Motor neuron (in vitro differentiated cells): Measurements from ENCODE around the gene ETHE1. TPM values are rescaled to one million over a fixed set of nuclear protein-coding genes. Genes with fewer than 3 reads are reported as not detected.

ENCODE experiments used
- ATAC-seq, 8 experiments: fragments of 200-7000 bp; cut with Tn5 transposase; replicated peaks in 6 of 8; 2 replicates each; pipeline ENCODE4 v1.8.0; 2021; ENCODE audit warnings: mild to moderate bottlenecking in 8 of 8, moderate library complexity in 8 of 8
- H3K27ac ChIP-seq, 2 donors: fragments of 250-450 bp; sonication (Bioruptor Pico); 2 replicates each; pipeline ENCODE4 v1.9.0; 2021; ENCODE audit warnings: antibody characterized with exemption in 2 of 2, mild to moderate bottlenecking in 2 of 2, moderate library complexity in 1 of 2
- H3K4me1 ChIP-seq, 2 donors: fragments of 250-450 bp; sonication (Bioruptor Pico); replicated peaks in 1 of 2; 2 replicates each; pipeline ENCODE4 v1.6.1; 2021; ENCODE audit warnings: antibody characterized with exemption in 2 of 2, mild to moderate bottlenecking in 2 of 2, moderate library complexity in 1 of 2
- H3K4me3 ChIP-seq, 5 donors: fragments of 250-450 bp; sonication (Bioruptor Pico); 2 replicates each; pipeline ENCODE4 v1.9.0; 2021; ENCODE audit warnings: antibody characterized with exemption in 5 of 5, mild to moderate bottlenecking in 5 of 5, moderate library complexity in 4 of 5
- WGBS, 10 experiments: fragments of 450-650 bp; shearing (Covaris generic); methylation state at CpG; one replicate each; pipeline ENCODE4 v1.0.0; 2022; 5-methylcytosine and 5-hydroxymethylcytosine counted together
- in situ Hi-C, 9 experiments: fragments of 400-800 bp; cut with MboI; loops; one replicate each; pipeline ENCODE4 v1.15.0; 2021; ENCODE audit warnings: low sequenced_read_pairs in 9 of 9, low pct_unique_long_range_greater_than_20kb in 2 of 9; ENCODE audit not compliant: unreplicated experiment in 9 of 9
- total RNA-seq, 8 experiments: library from RNA; unstranded; fragments of 300-600 nt; gene quantifications; 2 replicates each; pipeline versions ENCODE4 v1.2.3 to v1.2.4, GENCODE V29; 2022

Gene ETHE1
- total RNA-seq, 8 experiments from 2014 or later, result 11.5 to 70.2 (median 22.1) TPM

GRCh38 chr19:43462785-43463380 is 64.1 kb downstream of the ETHE1 start:
- Histone ChIP-seq H3K4me1 (no peaks in the 10 kb centered on the region), H3K4me3 (peak overlapping the region; percentile 44 to 70 (median 59)), H3K27ac (no peak overlapping the region)
- 4 to 80% (median 25%) methylated on average over 1 to 10 of the region's 33 CpGs; no CpG with 5 or more reads in 4 of the 10 experiments for WGBS, 10 experiments
- ATAC-seq, result no peak
- in situ Hi-C loops, result no loop called here

GRCh38 chr19:43462383-43462782 is 64.6 kb downstream of the ETHE1 start:
- no peak for ATAC-seq
- peak overlapping the region in 3 of 5 donors; percentile 57 to 69 (median 59) for H3K4me3 ChIP-seq
- 40 to 100% (median 81%) methylated on average over 1 to 5 of the region's 7 CpGs; no CpG with 5 or more reads in 1 of the 10 experiments for WGBS, 10 experiments
- H3K27ac ChIP-seq, result no peak overlapping the region
- H3K4me1 ChIP-seq, result no peaks in the 10 kb centered on the region
- in situ Hi-C loops, result no loop called here

DNA sequence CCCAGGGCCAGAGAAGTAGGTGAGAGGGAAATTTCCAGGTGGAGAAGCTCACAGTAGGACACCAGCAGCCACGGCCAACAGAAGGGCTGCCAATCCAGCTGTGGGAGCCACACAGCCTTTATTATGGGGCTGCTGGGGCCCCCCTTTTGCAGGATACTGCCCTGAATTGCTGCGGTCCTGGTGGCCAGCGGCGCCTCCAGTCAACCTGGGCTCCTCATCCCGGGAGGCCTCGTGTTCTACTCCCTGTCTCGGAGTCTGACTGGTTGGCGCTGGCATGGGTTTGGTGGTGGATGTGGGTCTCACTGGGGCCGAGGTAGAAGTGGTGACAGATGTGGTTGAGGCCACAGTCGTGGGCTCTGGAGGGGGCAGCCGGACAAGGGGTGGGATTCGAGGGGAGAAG is 65.7 kb downstream of the ETHE1 start:
- ATAC-seq, result no peak
- H3K27ac ChIP-seq, result no peak overlapping the region

DNA sequence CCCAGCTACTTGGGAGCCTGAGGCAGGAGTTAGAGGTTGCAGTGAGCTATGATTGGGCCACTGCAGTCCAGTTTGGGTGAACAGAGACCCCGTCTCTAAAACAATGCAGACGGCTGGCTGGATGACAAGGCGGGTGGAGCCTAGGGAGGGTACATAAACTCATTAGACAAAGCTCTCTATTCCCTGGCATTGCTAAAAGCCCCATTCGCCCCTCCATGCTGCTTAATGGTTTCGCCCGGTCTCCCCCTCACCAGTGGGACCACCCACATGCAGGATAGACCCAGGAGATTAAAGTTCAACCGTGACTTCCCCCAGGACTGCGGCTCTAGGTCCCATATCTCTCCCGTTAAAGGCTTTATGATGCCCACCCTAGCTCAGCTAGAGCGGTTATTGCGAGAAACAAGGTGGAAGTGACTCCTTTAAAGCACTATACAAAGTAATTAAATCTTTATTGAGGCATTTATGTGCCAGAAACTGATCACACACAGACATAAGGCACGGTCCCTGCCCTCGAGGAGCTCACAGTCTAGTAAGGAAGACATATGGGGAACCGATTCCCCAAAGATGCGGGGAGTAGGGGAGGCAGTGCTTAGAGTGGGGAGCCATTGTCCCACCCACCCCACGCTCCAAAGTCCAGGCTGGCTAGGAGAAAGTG is 66.5 kb downstream of the ETHE1 start:
- WGBS, 10 experiments, result 40 to 100% (median 54%) methylated on average over 1 to 8 of the region's 16 CpGs; no CpG with 5 or more reads in 4 of the 10 experiments

More for the DNA sequence above, 65.7 kb downstream of the ETHE1 start:
- H3K4me3 ChIP-seq, result no peak overlapping the region
- in situ Hi-C loops, result no loop called here
- no peaks in the 10 kb centered on the region for H3K4me1 ChIP-seq
- WGBS, 10 experiments, result 60 to 100% (median 80%) methylated on average over 1 to 6 of the region's 12 CpGs; no CpG with 5 or more reads in 6 of the 10 experiments

GRCh38 chr19:43457809-43458208 is 69.2 kb downstream of the ETHE1 start:
- in situ Hi-C loops, result loop anchor here in 4 of 9 experiments (10.0 kb wide), 1 partner anchor 57 kb away; no protein-coding TSS in a partner anchor
- ATAC-seq, result no peak
- Histone ChIP-seq H3K4me3 (no peak overlapping the region), H3K4me1 (no peaks in the 10 kb centered on the region), H3K27ac (no peak overlapping the region)
- WGBS, 10 experiments, result 33 to 95% (median 67%) methylated on average over 1 to 4 of the region's 4 CpGs; no CpG with 5 or more reads in 4 of the 10 experiments

More for the DNA sequence above, 66.5 kb downstream of the ETHE1 start:
- Histone ChIP-seq H3K27ac (no peak overlapping the region), H3K4me3 (no peak overlapping the region), H3K4me1 (no peaks in the 10 kb centered on the region)
- in situ Hi-C loops, result no loop called here
- ATAC-seq, result no peak

Other genes starting within 250 kb of the ETHE1 start
- under 1 TPM in 2 of 8 experiments, not detected in 6; 0.24 to 0.51 TPM for gene CD177, start 173.5 kb downstream of the ETHE1 start, total RNA-seq
- gene TEX101, start 112.3 kb downstream of the ETHE1 start, total RNA-seq, result not detected
- 1 to 10 TPM in 6 of 8 experiments, under 1 TPM in 2; 0.31 to 4.6 (median 1.1) TPM for gene LYPD3, start 61.6 kb downstream of the ETHE1 start, total RNA-seq
- gene PHLDB3, start 22.5 kb downstream of the ETHE1 start, total RNA-seq, result 10 to 100 TPM in 5 of 8 experiments, 1 to 10 TPM in 3; 3.9 to 17.7 (median 13.2) TPM
- 1 to 10 TPM in 4 of 8 experiments, under 1 TPM in 4; 0.46 to 2.4 (median 1.0) TPM for gene ZNF575, start 6.0 kb upstream of the ETHE1 start, total RNA-seq
- 10 to 100 TPM in 7 of 8 experiments, 1 to 10 TPM in 1; 7.2 to 62.1 (median 30.1) TPM for gene XRCC1, start 48.3 kb upstream of the ETHE1 start, total RNA-seq
- 10 to 100 TPM in 2 of 8 experiments, 1 to 10 TPM in 5, under 1 TPM in 1; 0.64 to 22.4 (median 3.0) TPM for gene PINLYP, start 48.6 kb upstream of the ETHE1 start, total RNA-seq
- gene IRGQ, start 68.9 kb upstream of the ETHE1 start, total RNA-seq, result 10 to 100 TPM; 17.2 to 46.5 (median 29.0) TPM
- gene ZNF576, start 69.4 kb upstream of the ETHE1 start, total RNA-seq, result 10 to 100 TPM in 5 of 8 experiments, 1 to 10 TPM in 3; 8.0 to 19.0 (median 11.8) TPM
- gene SRRM5, start 84.9 kb upstream of the ETHE1 start, total RNA-seq, result 1 to 10 TPM in 2 of 8 experiments, under 1 TPM in 6; 0.60 to 2.3 (median 0.77) TPM
- 100 to 1,000 TPM in 2 of 8 experiments, 10 to 100 TPM in 6; 17.4 to 166 (median 84.4) TPM for gene ZNF428, start 92.4 kb upstream of the ETHE1 start, total RNA-seq
- 10 to 100 TPM in 6 of 8 experiments, 1 to 10 TPM in 2; 1.0 to 91.6 (median 70.8) TPM for gene CADM4, start 112.6 kb upstream of the ETHE1 start, total RNA-seq
- 10 to 100 TPM in 2 of 8 experiments, 1 to 10 TPM in 5, under 1 TPM in 1; 0.60 to 23.6 (median 5.3) TPM for gene PLAUR, start 143.0 kb upstream of the ETHE1 start, total RNA-seq
- gene IRGC, start 188.9 kb upstream of the ETHE1 start, total RNA-seq, result under 1 TPM in 4 of 8 experiments, not detected in 4; 0.05 to 0.81 (median 0.19) TPM
- 10 to 100 TPM; 15.1 to 46.1 (median 25.0) TPM for gene SMG9, start 227.8 kb upstream of the ETHE1 start, total RNA-seq